COR-L47 (cell line): Measurements from ENCODE around the gene CFAP54.

ENCODE experiments used
- DNase-seq: peaks from one replicate; lab custom pipeline; 2025; lab: John Stamatoyannopoulos, UW

CFAP54 gene

GRCh38 chr12:96824074-96824837 lies 334.9 kb downstream of the CFAP54 start:
- no peak for DNase-seq

- DNase-seq: no peak
These were observed 335.5 kb downstream of the CFAP54 start for GRCh38 chr12:96824838-96825236.

GRCh38 chr12:96828169-96828789 lies 338.9 kb downstream of the CFAP54 start:
- no peak for DNase-seq

- DNase-seq: no peak
These were observed 340.0 kb downstream of the CFAP54 start for GRCh38 chr12:96829354-96829753.

- no peak for DNase-seq
These were observed 342.0 kb downstream of the CFAP54 start for GRCh38 chr12:96831346-96831745.

- DNase-seq: no peak
These were observed 356.9 kb downstream of the CFAP54 start for GRCh38 chr12:96846293-96846692.

- DNase-seq: no peak
These were observed 361.3 kb downstream of the CFAP54 start for GRCh38 chr12:96850676-96851075.

GRCh38 chr12:96858162-96858561 lies 368.8 kb downstream of the CFAP54 start:
- no peak for DNase-seq

GRCh38 chr12:96861656-96862055 lies 372.3 kb downstream of the CFAP54 start:
- no peak for DNase-seq

GRCh38 chr12:96862326-96862725 lies 372.9 kb downstream of the CFAP54 start:
- no peak for DNase-seq

GRCh38 chr12:96864335-96864734 lies 375.0 kb downstream of the CFAP54 start:
- DNase-seq: no peak

GRCh38 chr12:96866801-96867590 lies 377.6 kb downstream of the CFAP54 start:
- no peak for DNase-seq

- no peak for DNase-seq
These were observed 381.6 kb downstream of the CFAP54 start for GRCh38 chr12:96870946-96871345.

- DNase-seq: no peak
These were observed 383.6 kb downstream of the CFAP54 start for GRCh38 chr12:96872961-96873360.

- DNase-seq: no peak
These were observed 384.8 kb downstream of the CFAP54 start for GRCh38 chr12:96874211-96874610.

- DNase-seq: no peak
These were observed 387.6 kb downstream of the CFAP54 start for GRCh38 chr12:96876966-96877365.

- no peak for DNase-seq
These were observed 389.3 kb downstream of the CFAP54 start for GRCh38 chr12:96878704-96879103.

GRCh38 chr12:96879301-96879700 lies 389.9 kb downstream of the CFAP54 start:
- no peak for DNase-seq

GRCh38 chr12:96880220-96880619 lies 390.8 kb downstream of the CFAP54 start:
- DNase-seq: no peak

- DNase-seq: no peak
These were observed 392.2 kb downstream of the CFAP54 start for GRCh38 chr12:96881608-96882007.

GRCh38 chr12:96882862-96883261 lies 393.5 kb downstream of the CFAP54 start:
- DNase-seq: no peak

GRCh38 chr12:96883571-96883970 lies 394.2 kb downstream of the CFAP54 start:
- no peak for DNase-seq
